A673 (cell line): Measurements from ENCODE around the gene POU4F3. TPM values are rescaled to one million over a fixed set of nuclear protein-coding genes. Genes with fewer than 3 reads are reported as not detected.

Experiments
- BruUV-seq: library from RNA; stranded (reverse); fragments of 400-500 nt; replicated peaks from 2 replicates; lab custom pipeline; 2021; lab: Mats Ljungman, UMichigan
- CTCF ChIA-PET: fragments of 300-600 bp; sonication (Branson Sonifier 250); formaldehyde crosslinking; loops from one replicate; lab custom pipeline; 2022; ENCODE audit warnings: antibody characterized with exemption; lab: Charles Lee
- POLR2A ChIA-PET: fragments of 300-600 bp; sonication (Branson Sonifier 250); formaldehyde crosslinking; loops from one replicate; lab custom pipeline; 2022; ENCODE audit warnings: antibody characterized with exemption; ENCODE audit not compliant: low non-redundant PET; lab: Charles Lee
- DNase-seq: peaks from one replicate; pipeline ENCODE4 v3.0.0-alpha.2; 2015; ENCODE audit warnings: low spot score
- H3K27ac ChIP-seq: fragments of 200-600 bp; sonication (generic); 2 replicates; pipeline ENCODE4 v1.5.1; 2016; ENCODE audit warnings: mixed run types, low read depth, mild to moderate bottlenecking, mixed read lengths, antibody characterized with exemption, low read length; ENCODE audit not compliant: poor library complexity, severe bottlenecking
- H3K27me3 ChIP-seq: fragments of 200-600 bp; sonication (generic); replicated peaks from 2 replicates; pipeline ENCODE4 v1.6.1; 2017; ENCODE audit warnings: mixed run types, low read depth, mild to moderate bottlenecking, mixed read lengths, antibody characterized with exemption, low read length; ENCODE audit not compliant: insufficient read depth, poor library complexity
- H3K36me3 ChIP-seq: fragments of 200-600 bp; sonication (generic); 2 replicates; pipeline ENCODE4 v1.6.1; 2016; ENCODE audit warnings: mixed run types, mild to moderate bottlenecking, mixed read lengths, antibody characterized with exemption, low read length; ENCODE audit not compliant: insufficient read depth, poor library complexity, severe bottlenecking
- H3K4me1 ChIP-seq: fragments of 200-600 bp; sonication (generic); 2 replicates; pipeline ENCODE4 v1.6.1; 2017; ENCODE audit warnings: mixed run types, mild to moderate bottlenecking, mixed read lengths, antibody characterized with exemption, low read length; ENCODE audit not compliant: insufficient read depth, poor library complexity, severe bottlenecking
- H3K4me3 ChIP-seq: fragments of 200-600 bp; sonication (generic); 2 replicates; pipeline ENCODE4 v1.5.1; 2016; ENCODE audit warnings: low read depth, mixed run types, mild to moderate bottlenecking, mixed read lengths, low read length; ENCODE audit not compliant: poor library complexity, severe bottlenecking
- H3K9me3 ChIP-seq: fragments of 200-600 bp; sonication (generic); 2 replicates; pipeline ENCODE4 v1.6.1; 2016; ENCODE audit warnings: mixed run types, low read depth, mild to moderate bottlenecking, mixed read lengths, antibody characterized with exemption, low read length; ENCODE audit not compliant: poor library complexity, severe bottlenecking
- EZH2 ChIP-seq: fragments of 200-600 bp; sonication (generic); IDR thresholded peaks from 2 replicates; pipeline ENCODE4 v1.6.1; 2017; ENCODE audit warnings: borderline replicate concordance, low read depth, mild to moderate bottlenecking, mixed read lengths, antibody characterized with exemption, low read length; ENCODE audit not compliant: poor library complexity, severe bottlenecking
- intact Hi-C: fragments of 100-400 bp; cut with micrococcal nuclease; formaldehyde crosslinking; loops from one replicate; pipeline ENCODE4 v1.10.0; 2022; ENCODE audit not compliant: unreplicated experiment
- total RNA-seq: library from RNA; stranded (reverse); gene quantifications from 2 replicates; pipeline ENCODE4 v1.2.3, GENCODE V29; 2021
- TF ChIP-seq, protein P1 (sequence below): fragments of 300-800, 200-600 bp; sonication (generic); conservative IDR thresholded peaks from 2 replicates; pipeline ENCODE4 v1.5.1; 2017; ENCODE audit warnings: low read depth, mild to moderate bottlenecking, antibody characterized with exemption, low read length, moderate library complexity, mixed read lengths

POU4F3 gene
- total RNA-seq, 1 experiment from 2014 or later = 0.11 TPM

DNA sequence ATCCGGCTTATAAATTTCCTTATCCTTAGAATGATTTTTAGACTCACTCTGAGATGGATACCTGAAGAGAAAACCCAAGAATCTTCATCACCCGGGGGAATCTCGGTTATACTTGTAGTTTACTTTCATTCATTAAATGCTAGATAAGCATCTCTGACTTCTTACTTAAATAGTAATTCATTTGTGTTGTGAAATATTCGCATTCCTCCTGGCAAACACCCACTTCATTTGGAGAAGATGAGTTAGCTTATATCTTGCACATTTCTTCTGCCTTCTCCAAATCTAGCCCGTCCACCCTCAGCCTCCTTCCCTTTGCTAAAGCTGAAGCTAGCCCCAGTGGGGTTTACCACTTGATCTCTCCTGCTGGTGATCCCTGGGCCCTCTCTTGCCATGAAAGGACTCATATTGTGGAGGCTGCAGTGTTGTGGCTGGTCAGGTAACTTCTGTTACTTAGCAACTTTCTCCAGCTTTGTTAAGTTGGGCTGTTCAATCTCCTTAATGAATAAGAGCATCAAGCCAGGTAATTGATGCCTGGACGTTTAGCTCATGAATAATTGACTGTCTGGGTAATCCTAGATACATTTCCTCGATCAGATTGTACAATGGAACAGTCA is 11.3 kb upstream of the POU4F3 start:
- H3K27me3 ChIP-seq = peaks cover 42% of the 10 kb centered on the region
- H3K27ac ChIP-seq = no peak overlapping the region
- no peaks in the 10 kb centered on the region for H3K9me3 ChIP-seq
- no peaks in the 10 kb centered on the region for H3K4me1 ChIP-seq
- ChIA-PET CTCF (no interaction called here), POLR2A (no interaction called here)
- H3K4me3 ChIP-seq = no peak overlapping the region
- TF ChIP-seq EZH2 = no peak
- TF ChIP-seq, protein P1, sequence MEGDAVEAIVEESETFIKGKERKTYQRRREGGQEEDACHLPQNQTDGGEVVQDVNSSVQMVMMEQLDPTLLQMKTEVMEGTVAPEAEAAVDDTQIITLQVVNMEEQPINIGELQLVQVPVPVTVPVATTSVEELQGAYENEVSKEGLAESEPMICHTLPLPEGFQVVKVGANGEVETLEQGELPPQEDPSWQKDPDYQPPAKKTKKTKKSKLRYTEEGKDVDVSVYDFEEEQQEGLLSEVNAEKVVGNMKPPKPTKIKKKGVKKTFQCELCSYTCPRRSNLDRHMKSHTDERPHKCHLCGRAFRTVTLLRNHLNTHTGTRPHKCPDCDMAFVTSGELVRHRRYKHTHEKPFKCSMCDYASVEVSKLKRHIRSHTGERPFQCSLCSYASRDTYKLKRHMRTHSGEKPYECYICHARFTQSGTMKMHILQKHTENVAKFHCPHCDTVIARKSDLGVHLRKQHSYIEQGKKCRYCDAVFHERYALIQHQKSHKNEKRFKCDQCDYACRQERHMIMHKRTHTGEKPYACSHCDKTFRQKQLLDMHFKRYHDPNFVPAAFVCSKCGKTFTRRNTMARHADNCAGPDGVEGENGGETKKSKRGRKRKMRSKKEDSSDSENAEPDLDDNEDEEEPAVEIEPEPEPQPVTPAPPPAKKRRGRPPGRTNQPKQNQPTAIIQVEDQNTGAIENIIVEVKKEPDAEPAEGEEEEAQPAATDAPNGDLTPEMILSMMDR = no peak
- H3K36me3 ChIP-seq = no peaks in the 10 kb centered on the region
- DNase-seq = no peak
- no TSS peak for BruUV-seq
- intact Hi-C loops = no loop called here

DNA sequence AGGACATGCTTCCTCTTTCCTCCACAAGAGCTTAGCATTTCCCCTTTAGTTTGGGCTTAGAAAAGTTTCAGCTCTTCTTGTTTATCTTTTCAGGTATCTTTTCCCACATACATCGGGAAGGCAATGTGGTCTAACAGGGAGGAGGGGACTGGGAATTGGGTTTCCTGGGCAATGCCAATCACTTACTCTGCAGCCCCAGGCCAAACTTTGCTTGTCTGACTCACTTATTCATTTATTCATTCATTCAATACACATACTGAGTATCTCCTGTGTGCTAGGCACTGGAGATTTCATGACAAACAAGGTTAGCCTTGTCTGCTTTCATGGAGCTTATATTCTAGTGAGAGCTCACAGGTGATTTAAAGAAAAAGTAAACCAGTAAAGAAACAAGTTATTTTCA is 10.7 kb upstream of the POU4F3 start:
- TF ChIP-seq, protein P1 = no peak
- TF ChIP-seq EZH2 = no peak
- CTCF ChIA-PET = no interaction called here
- Histone ChIP-seq H3K4me3 (no peak overlapping the region), H3K27ac (no peak overlapping the region), H3K27me3 (peaks cover 48% of the 10 kb centered on the region), H3K9me3 (no peaks in the 10 kb centered on the region), H3K4me1 (no peaks in the 10 kb centered on the region), H3K36me3 (no peaks in the 10 kb centered on the region)
- POLR2A ChIA-PET = no interaction called here
- intact Hi-C loops = no loop called here
- no peak for DNase-seq
- BruUV-seq = no TSS peak

DNA sequence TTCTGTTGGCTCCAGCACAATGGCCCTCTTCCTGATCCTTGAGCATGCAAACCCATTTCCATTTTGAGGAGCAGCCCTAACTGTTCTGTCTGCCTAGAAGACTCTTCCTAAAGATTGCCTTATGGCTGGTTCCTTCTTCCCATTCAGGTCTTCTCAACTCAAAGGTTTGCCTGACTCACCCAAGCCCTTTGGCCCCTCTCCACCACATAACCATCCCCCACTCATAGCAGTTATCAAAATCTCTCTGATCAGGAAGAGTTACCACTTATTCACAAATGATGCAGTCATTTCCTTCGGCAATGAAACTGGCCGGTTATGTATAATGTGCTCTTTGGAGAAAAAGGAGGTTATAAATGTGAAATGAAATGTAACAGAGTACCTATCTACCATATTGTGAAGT is 8.9 kb upstream of the POU4F3 start:
- no peak for DNase-seq
- no TSS peak for BruUV-seq
- Histone ChIP-seq H3K36me3 (no peaks in the 10 kb centered on the region), H3K4me1 (no peaks in the 10 kb centered on the region), H3K9me3 (no peaks in the 10 kb centered on the region), H3K27ac (no peak overlapping the region), H3K4me3 (no peak overlapping the region), H3K27me3 (peaks cover 65% of the 10 kb centered on the region)
- ChIA-PET POLR2A (no interaction called here), CTCF (no interaction called here)
- TF ChIP-seq, protein P1 = no peak
- no peak for TF ChIP-seq EZH2
- intact Hi-C loops = no loop called here
